Measurements from ENCODE around the gene PTGES2.

PTGES2 gene

DNA sequence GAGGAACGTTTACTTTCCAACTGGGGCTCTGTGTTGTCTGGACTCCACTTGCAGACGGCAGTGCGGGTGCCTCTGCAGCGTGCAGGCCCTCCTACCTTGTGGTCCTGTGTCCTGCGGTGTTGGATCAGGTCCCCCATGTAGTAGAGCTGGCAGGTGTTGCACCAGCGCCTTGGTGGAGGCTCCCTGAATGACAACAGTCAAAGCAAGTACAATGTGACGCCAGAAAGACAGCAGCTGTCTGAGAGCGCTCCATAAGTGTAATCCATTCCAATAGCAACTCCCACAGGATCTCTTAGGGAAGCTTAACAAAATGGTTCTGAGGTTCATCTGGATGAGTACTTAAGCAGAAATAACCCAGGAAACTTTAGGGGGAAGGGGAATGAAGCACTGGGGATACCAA lies 42.4 kb upstream of the PTGES2 start:
- no peak overlapping the region for H3K4ac ChIP-seq (ENCODE audit: low read depth, low read length)
- no peaks in the 10 kb centered on the region for H3K4me1 ChIP-seq (ENCODE audit: control insufficient read depth in 1 of 2, insufficient read depth in 2 of 2, low read length in 2 of 2)
- H3K4me2 ChIP-seq (ENCODE audit: low read length): no peak overlapping the region
- H3K9ac ChIP-seq (ENCODE audit: low read length): no peak overlapping the region
- H2BK5ac ChIP-seq (ENCODE audit: low read depth, low read length, poor library complexity): no peak overlapping the region
- no peak overlapping the region for H3K4me3 ChIP-seq (ENCODE audit: low read depth, low read length)
- no peaks in the 10 kb centered on the region for H3K79me2 ChIP-seq (ENCODE audit: control insufficient read depth, insufficient read depth, low read length, poor library complexity)
- DNase-seq: no peak
- H3K27me3 ChIP-seq (ENCODE audit: insufficient read depth, low read length): no peaks in the 10 kb centered on the region
- H3K27ac ChIP-seq (ENCODE audit: low read depth, low read length): no peak overlapping the region
- peaks cover 3% of the 10 kb centered on the region for H3K9me3 ChIP-seq (ENCODE audit: insufficient read depth, low read depth, low read length)
- no peak overlapping the region for H3K14ac ChIP-seq (ENCODE audit: low read length)
- H2BK120ac ChIP-seq (ENCODE audit: insufficient read depth, low read length, poor library complexity): no peak overlapping the region
- H2AFZ ChIP-seq (ENCODE audit: insufficient read depth, low read length, poor library complexity): no peak overlapping the region
- no peak overlapping the region for H3K23ac ChIP-seq (ENCODE audit: low read length)
- H4K8ac ChIP-seq (ENCODE audit: low read depth, low read length): no peak overlapping the region
- H2BK12ac ChIP-seq (ENCODE audit: low read length): no peak overlapping the region
- H3K18ac ChIP-seq (ENCODE audit: low read length): no peak overlapping the region
- no peak overlapping the region for H4K91ac ChIP-seq (ENCODE audit: low read depth, low read length)
- peaks cover 48 to 56% of the 10 kb centered on the region in 2 experiments for H3K36me3 ChIP-seq (ENCODE audit: control insufficient read depth in 1 of 2, insufficient read depth in 2 of 2, low read length in 2 of 2)
- no peak overlapping the region for H2AK5ac ChIP-seq (ENCODE audit: low read length)
- WGBS (ENCODE audit: extremely low coverage, insufficient coverage, insufficient read length): no CpG with 5 or more reads among the region's 8 CpGs
- no peaks in the 10 kb centered on the region for H3K79me1 ChIP-seq (ENCODE audit: low read length)
- no peak overlapping the region for H4K12ac ChIP-seq (ENCODE audit: low read depth, low read length)

DNA sequence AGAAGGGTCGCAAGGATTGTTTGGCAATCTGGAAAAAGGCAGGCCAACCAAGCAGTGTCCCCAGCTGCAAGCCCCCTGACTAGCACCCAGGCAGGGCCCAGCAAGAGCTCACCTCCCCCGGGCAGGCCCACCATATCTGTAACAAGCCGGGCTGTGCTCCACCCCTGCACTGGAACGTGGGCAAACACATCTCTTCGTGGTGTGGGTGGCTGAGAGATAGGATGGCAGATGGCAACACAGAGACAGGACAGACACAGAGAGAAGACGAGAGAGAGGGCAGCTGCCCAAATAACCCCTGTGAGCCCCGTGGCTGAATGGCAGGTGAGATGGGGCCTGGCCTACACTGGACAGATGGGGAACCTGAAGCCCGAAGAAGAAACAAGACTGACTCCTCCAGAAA lies 42.0 kb upstream of the PTGES2 start:
- Histone ChIP-seq H4K8ac (ENCODE audit: low read depth, low read length) (no peak overlapping the region), H3K4me1 (ENCODE audit: control insufficient read depth in 1 of 2, insufficient read depth in 2 of 2, low read length in 2 of 2) (no peaks in the 10 kb centered on the region), H3K14ac (ENCODE audit: low read length) (no peak overlapping the region), H3K23ac (ENCODE audit: low read length) (no peak overlapping the region), H3K4ac (ENCODE audit: low read depth, low read length) (no peak overlapping the region), H4K91ac (ENCODE audit: low read depth, low read length) (no peak overlapping the region), H3K27ac (ENCODE audit: low read depth, low read length) (no peak overlapping the region), H3K4me2 (ENCODE audit: low read length) (no peak overlapping the region), H3K9me3 (ENCODE audit: insufficient read depth, low read depth, low read length) (peaks cover 3% of the 10 kb centered on the region), H2AFZ (ENCODE audit: insufficient read depth, low read length, poor library complexity) (no peak overlapping the region), H3K36me3 (ENCODE audit: control insufficient read depth in 1 of 2, insufficient read depth in 2 of 2, low read length in 2 of 2) (peaks cover 52 to 57% of the 10 kb centered on the region in 2 experiments), H4K12ac (ENCODE audit: low read depth, low read length) (no peak overlapping the region), H2AK5ac (ENCODE audit: low read length) (no peak overlapping the region), H2BK12ac (ENCODE audit: low read length) (no peak overlapping the region), H2BK5ac (ENCODE audit: low read depth, low read length, poor library complexity) (no peak overlapping the region), H2BK120ac (ENCODE audit: insufficient read depth, low read length, poor library complexity) (no peak overlapping the region), H3K4me3 (ENCODE audit: low read depth, low read length) (no peak overlapping the region), H3K9ac (ENCODE audit: low read length) (no peak overlapping the region), H3K18ac (ENCODE audit: low read length) (no peak overlapping the region), H3K27me3 (ENCODE audit: insufficient read depth, low read length) (no peaks in the 10 kb centered on the region), H3K79me1 (ENCODE audit: low read length) (no peaks in the 10 kb centered on the region), H3K79me2 (ENCODE audit: control insufficient read depth, insufficient read depth, low read length, poor library complexity) (no peaks in the 10 kb centered on the region)
- DNase-seq: no peak
- WGBS (ENCODE audit: extremely low coverage, insufficient coverage, insufficient read length): no CpG with 5 or more reads among the region's 8 CpGs

DNA sequence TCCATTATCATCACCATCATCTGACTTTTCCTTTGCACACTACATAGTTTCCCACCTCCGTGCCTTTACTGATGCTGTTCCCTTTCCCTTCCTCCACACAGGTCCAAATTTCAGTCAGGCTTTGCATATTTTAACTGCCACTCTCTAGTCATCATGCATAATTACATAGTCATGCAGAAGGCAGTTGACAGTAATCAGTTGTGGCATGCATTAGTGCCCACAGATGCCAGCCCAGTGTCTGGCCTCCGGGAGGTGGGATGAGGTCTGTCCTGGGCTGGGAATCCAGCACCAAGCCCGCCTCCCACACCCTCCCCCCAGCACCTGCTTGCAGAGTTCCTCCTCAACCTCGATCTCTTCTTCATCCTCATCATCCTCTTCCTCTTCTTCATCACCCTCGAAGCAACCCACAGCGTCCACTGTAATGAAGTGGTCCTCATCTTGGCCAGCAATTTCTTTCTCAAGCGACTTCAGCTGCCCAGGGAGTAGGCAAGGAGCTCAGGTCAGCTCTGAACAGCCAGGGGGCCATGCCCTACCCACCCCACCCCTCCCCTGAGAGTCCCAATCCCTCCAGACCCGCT lies 41.3 kb upstream of the PTGES2 start:
- H2BK12ac ChIP-seq (ENCODE audit: low read length): no peak overlapping the region
- no peak overlapping the region for H3K14ac ChIP-seq (ENCODE audit: low read length)
- H3K9ac ChIP-seq (ENCODE audit: low read length): no peak overlapping the region
- H3K4me1 ChIP-seq (ENCODE audit: control insufficient read depth in 1 of 2, insufficient read depth in 2 of 2, low read length in 2 of 2): no peaks in the 10 kb centered on the region
- no peak overlapping the region for H3K27ac ChIP-seq (ENCODE audit: low read depth, low read length)
- H3K9me3 ChIP-seq (ENCODE audit: insufficient read depth, low read depth, low read length): peaks cover 3% of the 10 kb centered on the region
- DNase-seq: peak in 1 of 2 donors; percentile 76
- no peak overlapping the region for H2BK5ac ChIP-seq (ENCODE audit: low read depth, low read length, poor library complexity)
- H3K4me2 ChIP-seq (ENCODE audit: low read length): no peak overlapping the region
- H2AFZ ChIP-seq (ENCODE audit: insufficient read depth, low read length, poor library complexity): no peak overlapping the region
- WGBS (ENCODE audit: extremely low coverage, insufficient coverage, insufficient read length): no CpG with 5 or more reads among the region's 8 CpGs
- H3K27me3 ChIP-seq (ENCODE audit: insufficient read depth, low read length): no peaks in the 10 kb centered on the region
- no peak overlapping the region for H2BK120ac ChIP-seq (ENCODE audit: insufficient read depth, low read length, poor library complexity)
- no peaks in the 10 kb centered on the region for H3K79me2 ChIP-seq (ENCODE audit: control insufficient read depth, insufficient read depth, low read length, poor library complexity)
- H2AK5ac ChIP-seq (ENCODE audit: low read length): no peak overlapping the region
- H3K4me3 ChIP-seq (ENCODE audit: low read depth, low read length): no peak overlapping the region
- no peak overlapping the region for H4K12ac ChIP-seq (ENCODE audit: low read depth, low read length)
- H3K79me1 ChIP-seq (ENCODE audit: low read length): no peaks in the 10 kb centered on the region
- no peak overlapping the region for H3K23ac ChIP-seq (ENCODE audit: low read length)
- no peak overlapping the region for H4K8ac ChIP-seq (ENCODE audit: low read depth, low read length)
- no peak overlapping the region for H3K4ac ChIP-seq (ENCODE audit: low read depth, low read length)
- no peak overlapping the region for H3K18ac ChIP-seq (ENCODE audit: low read length)
- H3K36me3 ChIP-seq (ENCODE audit: control insufficient read depth in 1 of 2, insufficient read depth in 2 of 2, low read length in 2 of 2): peaks cover 55 to 58% of the 10 kb centered on the region in 2 experiments
- H4K91ac ChIP-seq (ENCODE audit: low read depth, low read length): no peak overlapping the region

DNA sequence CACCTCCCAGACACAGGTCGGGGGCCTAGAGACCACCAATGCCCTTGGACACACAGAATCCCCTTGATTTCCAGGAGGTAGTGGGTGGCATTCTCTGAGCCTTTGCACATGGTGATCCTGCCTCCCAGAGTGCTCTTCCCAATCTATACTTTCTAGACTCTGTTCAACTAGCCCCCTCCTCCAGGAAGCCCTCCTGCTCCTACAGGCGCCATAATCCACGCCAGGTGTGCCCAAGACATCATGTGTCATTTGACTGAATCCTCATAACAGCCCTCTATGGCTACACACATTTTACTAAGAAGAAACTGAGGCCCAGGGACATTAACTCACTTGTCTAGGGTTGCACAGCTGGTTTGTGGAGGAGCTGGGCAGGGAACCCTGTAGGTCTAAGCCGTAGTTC lies 39.7 kb upstream of the PTGES2 start:
- no peak overlapping the region for H4K12ac ChIP-seq (ENCODE audit: low read depth, low read length)
- no peak overlapping the region for H4K8ac ChIP-seq (ENCODE audit: low read depth, low read length)
- DNase-seq: no peak
- no peaks in the 10 kb centered on the region for H3K79me2 ChIP-seq (ENCODE audit: control insufficient read depth, insufficient read depth, low read length, poor library complexity)
- no peak overlapping the region for H3K4ac ChIP-seq (ENCODE audit: low read depth, low read length)
- no peak overlapping the region for H3K14ac ChIP-seq (ENCODE audit: low read length)
- no peaks in the 10 kb centered on the region for H3K79me1 ChIP-seq (ENCODE audit: low read length)
- no peak overlapping the region for H3K4me3 ChIP-seq (ENCODE audit: low read depth, low read length)
- no peaks in the 10 kb centered on the region for H3K4me1 ChIP-seq (ENCODE audit: control insufficient read depth in 1 of 2, insufficient read depth in 2 of 2, low read length in 2 of 2)
- no peak overlapping the region for H3K27ac ChIP-seq (ENCODE audit: low read depth, low read length)
- no CpG with 5 or more reads among the region's 4 CpGs for WGBS (ENCODE audit: extremely low coverage, insufficient coverage, insufficient read length)
- H3K27me3 ChIP-seq (ENCODE audit: insufficient read depth, low read length): no peaks in the 10 kb centered on the region
- H3K9ac ChIP-seq (ENCODE audit: low read length): no peak overlapping the region
- no peak overlapping the region for H2BK5ac ChIP-seq (ENCODE audit: low read depth, low read length, poor library complexity)
- no peak overlapping the region for H2AK5ac ChIP-seq (ENCODE audit: low read length)
- no peak overlapping the region for H4K91ac ChIP-seq (ENCODE audit: low read depth, low read length)
- H2BK120ac ChIP-seq (ENCODE audit: insufficient read depth, low read length, poor library complexity): no peak overlapping the region
- H2AFZ ChIP-seq (ENCODE audit: insufficient read depth, low read length, poor library complexity): no peak overlapping the region
- no peak overlapping the region for H3K4me2 ChIP-seq (ENCODE audit: low read length)
- peaks cover 66 to 74% of the 10 kb centered on the region in 2 experiments for H3K36me3 ChIP-seq (ENCODE audit: control insufficient read depth in 1 of 2, insufficient read depth in 2 of 2, low read length in 2 of 2)
- H2BK12ac ChIP-seq (ENCODE audit: low read length): no peak overlapping the region
- no peak overlapping the region for H3K23ac ChIP-seq (ENCODE audit: low read length)
- H3K18ac ChIP-seq (ENCODE audit: low read length): no peak overlapping the region
- peaks cover 3% of the 10 kb centered on the region for H3K9me3 ChIP-seq (ENCODE audit: insufficient read depth, low read depth, low read length)

Data from trophoblast cell (in vitro differentiated cells and primary cell).